GM19035 (cell line): Measurements from ENCODE around the gene AKR1C4.
"Not testable (repeated sequence)": the region's sequence is repeated elsewhere in the genome, so short reads cannot be mapped to it uniquely, and the experiment has no call there.

Source experiments
- ATAC-seq: cut with Tn5 transposase; IDR thresholded peaks from one replicate; pipeline ENCODE4 v1.9.1; 2021; ENCODE audit not compliant: unreplicated experiment

Gene AKR1C4

GRCh38 chr10:5196702-5197113 is at the start of gene AKR1C4:
AKR1C4 (plus strand) TSS chr10:5196837; CDS start chr10:5196868, 31 bp downstream.
- ATAC-seq, result no peak

- ATAC-seq, result no peak
Observed at GRCh38 chr10:5146920-5147254, 49.8 kb upstream of the AKR1C4 start.

DNA sequence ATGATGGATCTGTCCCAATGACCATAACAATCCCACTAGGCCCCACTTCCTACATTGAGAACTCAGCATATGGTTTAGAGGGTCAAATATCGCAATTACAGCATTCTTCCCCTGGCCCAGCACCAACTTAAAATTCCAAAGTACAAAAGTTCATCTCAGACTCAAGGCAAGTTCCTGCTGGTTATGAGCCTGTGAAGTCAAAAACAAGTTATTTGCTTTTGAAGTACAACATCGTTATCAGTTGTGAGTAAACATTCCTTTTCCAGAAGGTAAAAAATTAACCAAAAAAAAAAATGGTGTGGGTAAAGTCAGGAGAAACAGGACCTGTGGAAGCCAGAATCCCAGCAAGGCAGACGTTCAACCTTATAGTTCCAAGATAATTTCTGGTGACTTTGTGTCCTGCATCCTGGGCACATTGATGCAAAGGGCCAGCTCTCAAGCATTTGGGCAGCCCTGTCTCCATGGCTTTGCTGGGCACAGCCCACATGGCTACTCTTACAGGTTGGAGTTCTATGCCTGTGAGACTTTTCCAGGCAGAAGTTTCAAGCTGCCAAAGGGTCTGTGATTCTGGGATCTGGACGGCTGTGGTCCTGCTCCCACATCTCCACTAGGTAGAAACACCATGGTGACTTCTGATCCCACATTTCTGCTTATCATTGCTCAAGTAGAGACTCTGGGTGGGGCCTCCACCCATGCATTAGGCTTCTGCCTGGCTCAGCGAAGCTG is 49.2 kb upstream of the AKR1C4 start:
- ATAC-seq, result no peak

DNA sequence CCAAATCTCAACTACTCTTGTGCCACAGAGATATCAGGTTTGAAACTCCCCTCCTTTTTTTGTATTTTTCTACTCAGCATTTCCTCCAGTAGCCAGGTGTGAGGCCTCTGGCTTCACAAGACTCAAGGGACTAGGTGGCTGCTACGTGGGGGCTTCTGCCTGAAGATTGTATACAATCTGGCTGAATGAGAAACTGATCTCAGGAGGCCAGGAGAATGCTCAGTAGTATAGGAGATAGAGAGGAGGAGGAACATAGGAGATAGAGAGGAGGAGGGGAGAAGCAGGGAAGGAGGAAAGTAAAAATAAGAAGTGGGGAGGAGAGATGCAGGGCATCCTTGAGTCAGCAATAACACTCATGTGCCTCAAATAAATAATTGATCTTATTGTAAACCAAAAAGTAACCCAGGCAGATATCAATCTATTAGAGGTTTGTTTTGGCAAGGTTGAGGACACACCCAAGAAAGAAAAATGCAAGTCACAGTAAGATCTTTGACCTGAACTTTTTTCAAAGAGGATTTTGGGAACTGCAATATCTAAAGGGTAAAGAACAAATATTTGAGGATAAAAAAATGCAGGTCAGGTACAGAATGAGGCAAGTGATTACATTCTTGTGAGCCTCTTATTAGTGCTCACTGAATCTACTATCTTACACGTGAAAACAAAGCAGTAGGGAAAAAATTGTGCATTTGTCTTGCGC is 48.5 kb upstream of the AKR1C4 start:
- ATAC-seq, result no peak

- no peak for ATAC-seq
Observed at GRCh38 chr10:5148678-5149032, 48.0 kb upstream of the AKR1C4 start.

DNA sequence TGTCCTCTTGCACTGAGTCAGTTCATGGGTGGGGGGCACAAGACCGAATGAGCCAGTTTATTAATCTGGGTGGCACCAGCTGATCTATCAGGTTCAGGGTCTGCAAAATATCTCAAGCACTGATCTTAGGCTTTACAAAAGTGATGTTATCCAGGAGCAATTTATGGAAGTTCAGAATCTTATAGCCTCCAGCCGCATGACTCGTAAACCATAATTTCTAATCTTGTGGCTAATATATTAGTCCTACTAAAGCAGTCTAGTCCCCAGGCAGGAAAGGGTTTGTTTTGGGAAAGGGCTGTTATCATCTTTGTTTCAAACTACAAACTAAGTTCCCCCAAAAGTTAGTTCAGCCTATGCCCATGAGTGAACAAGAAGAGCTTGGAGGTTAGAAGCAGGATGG is 45.6 kb upstream of the AKR1C4 start:
- ATAC-seq, result no peak

GRCh38 chr10:5155951-5156350 is 40.7 kb upstream of the AKR1C4 start:
- ATAC-seq, result no peak

- no peak for ATAC-seq
Observed at GRCh38 chr10:5157501-5157900, 39.1 kb upstream of the AKR1C4 start.

- ATAC-seq, result no peak
Observed at GRCh38 chr10:5159126-5159525, 37.5 kb upstream of the AKR1C4 start.

GRCh38 chr10:5163487-5163886 is 33.1 kb upstream of the AKR1C4 start:
- no peak for ATAC-seq

- no peak for ATAC-seq
Observed at GRCh38 chr10:5165738-5166137, 30.9 kb upstream of the AKR1C4 start.

GRCh38 chr10:5168897-5169420 is 27.7 kb upstream of the AKR1C4 start:
- no peak for ATAC-seq

GRCh38 chr10:5175581-5175980 is 21.1 kb upstream of the AKR1C4 start:
- ATAC-seq, result not testable (repeated sequence)

GRCh38 chr10:5180503-5180902 is 16.1 kb upstream of the AKR1C4 start:
- not testable (repeated sequence) for ATAC-seq

- ATAC-seq, result no peak
Observed at GRCh38 chr10:5183923-5184322, 12.7 kb upstream of the AKR1C4 start.

GRCh38 chr10:5184987-5185775 is 11.5 kb upstream of the AKR1C4 start, which contains the start of gene AKR1C8:
AKR1C8 (minus strand) TSS chr10:5185150; CDS start chr10:5185104, 46 bp downstream.
- no peak for ATAC-seq

- ATAC-seq, result no peak
Observed at GRCh38 chr10:5187867-5188266, 8.8 kb upstream of the AKR1C4 start.

- ATAC-seq, result no peak
Observed at GRCh38 chr10:5188358-5188757, 8.3 kb upstream of the AKR1C4 start.

DNA sequence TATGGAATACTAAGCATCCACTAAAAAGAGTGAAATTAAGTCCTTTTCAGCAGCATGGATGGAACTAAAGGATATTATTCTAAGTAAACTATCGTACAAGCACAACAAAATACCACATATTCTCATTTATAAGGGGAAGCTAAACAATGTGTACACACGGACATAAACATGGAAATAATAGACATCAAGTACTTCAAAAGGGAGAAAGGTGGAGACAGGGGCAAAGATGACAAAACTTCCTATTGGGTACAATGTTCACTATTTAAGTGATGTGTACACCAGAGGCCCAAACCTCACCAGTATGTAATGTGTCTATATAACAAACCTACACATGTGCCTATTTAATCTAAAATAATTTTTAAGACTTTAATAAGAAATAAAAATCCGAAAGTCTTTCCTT is 2.2 kb upstream of the AKR1C4 start:
- ATAC-seq, result no peak

DNA sequence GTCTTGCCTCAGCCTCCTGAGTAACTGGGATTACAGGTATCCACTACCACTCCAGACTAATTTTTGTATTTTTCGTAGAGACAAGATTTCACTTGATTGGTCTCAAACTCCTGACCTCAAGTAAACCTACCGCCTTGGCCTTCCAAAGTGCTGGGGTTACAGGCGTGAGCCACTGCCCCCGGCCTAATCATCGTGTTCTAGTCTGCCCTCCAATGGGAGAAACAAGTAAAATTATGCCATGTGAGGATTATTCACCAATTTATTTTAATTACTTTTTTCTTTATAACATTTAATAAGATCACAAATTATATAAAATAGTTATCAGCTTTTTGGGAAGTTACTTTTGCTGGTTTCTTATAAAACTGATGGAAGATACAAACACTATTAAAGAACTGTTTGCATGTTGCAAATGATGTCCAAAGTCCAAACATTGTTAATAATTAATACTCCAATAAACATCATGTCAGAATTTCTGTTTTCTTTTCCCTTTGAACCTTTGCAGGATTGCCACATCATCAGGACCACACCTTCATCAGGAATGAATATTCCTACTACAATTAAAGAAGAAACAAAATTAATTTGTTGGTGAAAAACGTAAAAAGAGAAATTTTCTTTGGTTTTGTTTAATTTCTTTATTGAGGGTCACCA is 786 bp upstream of the AKR1C4 start:
- ATAC-seq, result no peak

DNA sequence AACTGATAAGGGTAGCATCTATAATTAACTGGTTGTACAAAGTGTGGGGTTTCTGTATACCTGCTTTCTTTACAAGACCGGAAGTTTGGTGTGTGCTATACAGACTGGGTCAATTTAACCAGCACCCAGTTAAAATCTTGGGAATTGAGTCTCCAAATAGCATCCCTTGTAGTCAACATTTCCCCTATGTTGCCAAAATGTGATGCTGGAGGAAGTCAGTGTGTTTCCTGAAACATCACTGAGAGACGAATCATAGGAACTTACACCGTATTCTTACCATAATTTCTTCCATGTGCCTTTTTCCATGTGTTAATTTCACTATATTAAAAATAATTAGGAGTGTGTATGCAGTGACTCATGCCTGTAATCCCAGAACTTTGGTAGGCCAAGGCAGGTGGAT is 1.7 kb downstream of the AKR1C4 start:
- ATAC-seq, result no peak
